ENCODE measurements around the gene CDH4.

DNA sequence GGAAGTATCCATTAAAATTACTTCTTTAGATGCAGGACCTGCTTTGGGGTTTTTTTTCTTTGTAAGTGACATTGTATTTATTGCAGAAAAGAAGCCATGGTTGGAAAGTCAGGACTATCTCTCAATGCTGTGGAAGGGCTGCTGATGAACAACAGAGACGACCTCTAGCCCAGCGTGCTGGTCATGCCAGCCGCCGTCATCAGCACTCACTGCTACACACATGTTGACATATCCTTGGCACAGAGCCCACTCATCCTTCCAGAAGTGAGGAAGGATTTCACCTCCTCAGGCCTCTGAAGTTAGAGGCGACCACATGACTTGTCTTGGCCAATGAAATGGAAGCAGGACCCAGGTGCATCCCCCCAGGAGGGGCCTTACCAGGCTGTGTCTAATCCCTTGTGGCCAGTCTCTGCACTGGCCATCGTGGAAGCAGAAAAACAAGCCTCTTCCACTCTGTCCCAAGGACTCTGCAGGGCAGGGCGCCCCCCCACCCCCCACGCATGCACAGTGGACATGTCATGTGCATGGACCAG lies 470.2 kb downstream of the CDH4 start:
- no peak for TF ChIP-seq CTCF (IDR thresholded peaks at IDR 0.05; ENCODE audit: insufficient read depth, low read depth, low read length)
- no peak for TF ChIP-seq EZH2 (IDR thresholded peaks at IDR 0.05; ENCODE audit: insufficient read depth, low read length)

All from astrocyte (in vitro differentiated cells and primary cell).